ENCODE data around the gene ICA1.

GRCh38 chr7:8305104-8305503, 43.1 kb upstream of the ICA1 start:
- TF ChIP-seq CTCF (conservative IDR thresholded peaks at IDR 0.05; ENCODE audit: low read depth, low read length) = no peak
- no peak for TF ChIP-seq EZH2 (IDR thresholded peaks at IDR 0.05; ENCODE audit: borderline replicate concordance, low read depth, low read length, poor library complexity, severe bottlenecking)

Measured in A673 (cell line).